ENCODE measurements around the gene REN.

Gene REN

GRCh38 chr1:204154568-204155255 is 11.4 kb downstream of the REN start:
- DNase-seq (ENCODE audit: low spot score) (no peak), FAIRE-seq (peak; percentile 13)

- no peak for FAIRE-seq
- DNase-seq (ENCODE audit: low spot score) = no peak
These were observed 12.5 kb downstream of the REN start for GRCh38 chr1:204153667-204154066.

GRCh38 chr1:204152310-204153044 is 13.7 kb downstream of the REN start:
- DNase-seq (ENCODE audit: low spot score) (no peak), FAIRE-seq (no peak)

- peak; percentile 94 for DNase-seq (ENCODE audit: low spot score)
- peak; percentile 5 for FAIRE-seq
These were observed 14.4 kb downstream of the REN start, which contains the start of gene ETNK2 for GRCh38 chr1:204151552-204152309. ETNK2 (minus strand) TSS chr1:204152044; CDS start chr1:204151852, 192 bp downstream.

- no peak for FAIRE-seq
These were observed 15.2 kb downstream of the REN start for GRCh38 chr1:204150702-204151551.

GRCh38 chr1:204149635-204150565 is 16.2 kb downstream of the REN start:
- DNase-seq (ENCODE audit: low spot score) (no peak), FAIRE-seq (no peak)

More at GRCh38 chr1:204150702-204151551, 15.2 kb downstream of the REN start:
- peak; percentile 56 for DNase-seq (ENCODE audit: low spot score)

- DNase-seq (ENCODE audit: low spot score) = no peak
- FAIRE-seq = no peak
These were observed 17.0 kb downstream of the REN start for GRCh38 chr1:204149107-204149506.

- FAIRE-seq = no peak
- no peak for DNase-seq (ENCODE audit: low spot score)
These were observed 18.4 kb downstream of the REN start for GRCh38 chr1:204147406-204148383.

- DNase-seq (ENCODE audit: low spot score) = no peak
- FAIRE-seq = no peak
These were observed 19.2 kb downstream of the REN start for GRCh38 chr1:204146965-204147364.

- no peak for FAIRE-seq
These were observed 19.8 kb downstream of the REN start for GRCh38 chr1:204146309-204146708.

GRCh38 chr1:204145033-204145504 is 21.1 kb downstream of the REN start:
- DNase-seq (ENCODE audit: low spot score) (no peak), FAIRE-seq (no peak)

More at GRCh38 chr1:204146309-204146708, 19.8 kb downstream of the REN start:
- DNase-seq (ENCODE audit: low spot score) = no peak

GRCh38 chr1:204143276-204144041 is 22.7 kb downstream of the REN start:
- DNase-seq (ENCODE audit: low spot score) = no peak
- no peak for FAIRE-seq

GRCh38 chr1:204142032-204142974 is 23.8 kb downstream of the REN start:
- DNase-seq (ENCODE audit: low spot score) (no peak), FAIRE-seq (no peak)

- FAIRE-seq (no peak), DNase-seq (ENCODE audit: low spot score) (no peak)
These were observed 25.0 kb downstream of the REN start for GRCh38 chr1:204141131-204141530.

- no peak for FAIRE-seq
These were observed 26.2 kb downstream of the REN start for GRCh38 chr1:204139952-204140351.

GRCh38 chr1:204139088-204139487 is 27.0 kb downstream of the REN start:
- DNase-seq (ENCODE audit: low spot score) (no peak), FAIRE-seq (no peak)

More at GRCh38 chr1:204139952-204140351, 26.2 kb downstream of the REN start:
- no peak for DNase-seq (ENCODE audit: low spot score)

- no peak for DNase-seq (ENCODE audit: low spot score)
- FAIRE-seq = no peak
These were observed 29.3 kb downstream of the REN start for GRCh38 chr1:204136814-204137213.
